SK-N-SH (cell line): Measurements from ENCODE around the gene PXT1.

ENCODE experiments used
- FOSL2 ChIP-seq: IDR thresholded peaks from 2 replicates; pipeline ENCODE4 v1.4.0; 2012; ENCODE audit warnings: low read depth, mild to moderate bottlenecking, moderate library complexity, borderline replicate concordance
- RFX5 ChIP-seq: IDR thresholded peaks from 2 replicates; pipeline ENCODE4 v1.6.1; 2012; ENCODE audit warnings: mild to moderate bottlenecking, improper control_type of control experiment, low read length
- USF2 ChIP-seq: fragments of 150-350 bp; IDR thresholded peaks from 2 replicates; pipeline ENCODE4 v1.6.1; 2017; ENCODE audit warnings: antibody characterized with exemption, low read length, low read depth, borderline replicate concordance
- YY1 ChIP-seq: IDR thresholded peaks from 2 replicates; pipeline ENCODE4 v1.4.0; 2012; ENCODE audit warnings: low read depth, mild to moderate bottlenecking
- TF ChIP-seq, protein P1 (sequence below): fragments of 200-600 bp; sonication (generic); IDR thresholded peaks from 2 replicates; pipeline ENCODE4 v1.6.1; 2017; ENCODE audit warnings: antibody characterized with exemption, mild to moderate bottlenecking, moderate library complexity
- TF ChIP-seq, protein P2 (sequence below): IDR thresholded peaks from 2 replicates; pipeline ENCODE4 v1.6.1; 2012; ENCODE audit warnings: mild to moderate bottlenecking, low read depth, low read length, moderate library complexity

GRCh38 chr6:36377594-36377993, 65.1 kb downstream of the PXT1 start:
- TF ChIP-seq RFX5 (no peak), YY1 (no peak), FOSL2 (no peak), USF2 (no peak)
- TF ChIP-seq, protein P1, sequence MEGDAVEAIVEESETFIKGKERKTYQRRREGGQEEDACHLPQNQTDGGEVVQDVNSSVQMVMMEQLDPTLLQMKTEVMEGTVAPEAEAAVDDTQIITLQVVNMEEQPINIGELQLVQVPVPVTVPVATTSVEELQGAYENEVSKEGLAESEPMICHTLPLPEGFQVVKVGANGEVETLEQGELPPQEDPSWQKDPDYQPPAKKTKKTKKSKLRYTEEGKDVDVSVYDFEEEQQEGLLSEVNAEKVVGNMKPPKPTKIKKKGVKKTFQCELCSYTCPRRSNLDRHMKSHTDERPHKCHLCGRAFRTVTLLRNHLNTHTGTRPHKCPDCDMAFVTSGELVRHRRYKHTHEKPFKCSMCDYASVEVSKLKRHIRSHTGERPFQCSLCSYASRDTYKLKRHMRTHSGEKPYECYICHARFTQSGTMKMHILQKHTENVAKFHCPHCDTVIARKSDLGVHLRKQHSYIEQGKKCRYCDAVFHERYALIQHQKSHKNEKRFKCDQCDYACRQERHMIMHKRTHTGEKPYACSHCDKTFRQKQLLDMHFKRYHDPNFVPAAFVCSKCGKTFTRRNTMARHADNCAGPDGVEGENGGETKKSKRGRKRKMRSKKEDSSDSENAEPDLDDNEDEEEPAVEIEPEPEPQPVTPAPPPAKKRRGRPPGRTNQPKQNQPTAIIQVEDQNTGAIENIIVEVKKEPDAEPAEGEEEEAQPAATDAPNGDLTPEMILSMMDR = no peak
- TF ChIP-seq, protein P2, sequence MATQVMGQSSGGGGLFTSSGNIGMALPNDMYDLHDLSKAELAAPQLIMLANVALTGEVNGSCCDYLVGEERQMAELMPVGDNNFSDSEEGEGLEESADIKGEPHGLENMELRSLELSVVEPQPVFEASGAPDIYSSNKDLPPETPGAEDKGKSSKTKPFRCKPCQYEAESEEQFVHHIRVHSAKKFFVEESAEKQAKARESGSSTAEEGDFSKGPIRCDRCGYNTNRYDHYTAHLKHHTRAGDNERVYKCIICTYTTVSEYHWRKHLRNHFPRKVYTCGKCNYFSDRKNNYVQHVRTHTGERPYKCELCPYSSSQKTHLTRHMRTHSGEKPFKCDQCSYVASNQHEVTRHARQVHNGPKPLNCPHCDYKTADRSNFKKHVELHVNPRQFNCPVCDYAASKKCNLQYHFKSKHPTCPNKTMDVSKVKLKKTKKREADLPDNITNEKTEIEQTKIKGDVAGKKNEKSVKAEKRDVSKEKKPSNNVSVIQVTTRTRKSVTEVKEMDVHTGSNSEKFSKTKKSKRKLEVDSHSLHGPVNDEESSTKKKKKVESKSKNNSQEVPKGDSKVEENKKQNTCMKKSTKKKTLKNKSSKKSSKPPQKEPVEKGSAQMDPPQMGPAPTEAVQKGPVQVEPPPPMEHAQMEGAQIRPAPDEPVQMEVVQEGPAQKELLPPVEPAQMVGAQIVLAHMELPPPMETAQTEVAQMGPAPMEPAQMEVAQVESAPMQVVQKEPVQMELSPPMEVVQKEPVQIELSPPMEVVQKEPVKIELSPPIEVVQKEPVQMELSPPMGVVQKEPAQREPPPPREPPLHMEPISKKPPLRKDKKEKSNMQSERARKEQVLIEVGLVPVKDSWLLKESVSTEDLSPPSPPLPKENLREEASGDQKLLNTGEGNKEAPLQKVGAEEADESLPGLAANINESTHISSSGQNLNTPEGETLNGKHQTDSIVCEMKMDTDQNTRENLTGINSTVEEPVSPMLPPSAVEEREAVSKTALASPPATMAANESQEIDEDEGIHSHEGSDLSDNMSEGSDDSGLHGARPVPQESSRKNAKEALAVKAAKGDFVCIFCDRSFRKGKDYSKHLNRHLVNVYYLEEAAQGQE = no peak
